PC-9 (cell line): Measurements from ENCODE around the gene ABHD16B. TPM values are rescaled to one million over a fixed set of nuclear protein-coding genes. Genes with fewer than 3 reads are reported as not detected.

ENCODE experiments used
- BruUV-seq: library from RNA; stranded (reverse); fragments of 400-500 nt; replicated peaks from 2 replicates; lab custom pipeline; 2021; lab: Mats Ljungman, UMichigan
- CTCF ChIA-PET: fragments of 300-600 bp; sonication (Branson Sonifier 250); formaldehyde crosslinking; loops from one replicate; lab custom pipeline; 2022; ENCODE audit warnings: antibody characterized with exemption; lab: Charles Lee
- POLR2A ChIA-PET: fragments of 300-600 bp; sonication (Branson Sonifier 250); formaldehyde crosslinking; loops from one replicate; lab custom pipeline; 2022; ENCODE audit warnings: antibody characterized with exemption; ENCODE audit not compliant: unreplicated experiment; lab: Charles Lee
- DNase-seq, 2 experiments: peaks; one replicate each; pipeline versions ENCODE4 v3.0.0 to v3.0.0-alpha.2; 2015 to 2022; ENCODE audit warnings: mixed read lengths in 1 of 2
- H2AFZ ChIP-seq: fragments of 200-600 bp; sonication (generic); 2 replicates; pipeline ENCODE4 v1.8.1; 2017; ENCODE audit warnings: antibody characterized with exemption
- H3F3A ChIP-seq: fragments of 200-600 bp; sonication (generic); 2 replicates; pipeline ENCODE4 v1.8.1; 2017; ENCODE audit warnings: antibody characterized with exemption, mild to moderate bottlenecking, low read depth; ENCODE audit not compliant: insufficient read depth
- H3K27ac ChIP-seq: fragments of 200-600 bp; sonication (generic); 2 replicates; pipeline ENCODE4 v1.6.1; 2016; ENCODE audit warnings: mixed run types
- H3K27me3 ChIP-seq: fragments of 200-600 bp; sonication (generic); 2 replicates; pipeline ENCODE4 v1.6.1; 2016; ENCODE audit warnings: low read depth, mixed run types; ENCODE audit not compliant: insufficient read depth
- H3K36me3 ChIP-seq: fragments of 200-600 bp; sonication (generic); 2 replicates; pipeline ENCODE4 v1.6.1; 2016; ENCODE audit warnings: low read depth, mixed run types
- H3K4me1 ChIP-seq: fragments of 200-600 bp; sonication (generic); replicated peaks from 2 replicates; pipeline ENCODE4 v1.6.1; 2016; ENCODE audit warnings: mixed run types; ENCODE audit not compliant: insufficient read depth
- H3K4me2 ChIP-seq: fragments of 200-600 bp; sonication (generic); 2 replicates; pipeline ENCODE4 v1.6.1; 2017; ENCODE audit warnings: mixed run types
- H3K4me3 ChIP-seq: fragments of 200-600 bp; sonication (generic); 2 replicates; pipeline ENCODE4 v1.6.1; 2016; ENCODE audit warnings: mixed run types
- H3K79me2 ChIP-seq: fragments of 200-600 bp; sonication (generic); 2 replicates; pipeline ENCODE4 v1.6.1; 2017; ENCODE audit warnings: low read depth, mixed run types
- H3K9me2 ChIP-seq: fragments of 200-600 bp; sonication (generic); 2 replicates; pipeline ENCODE4 v1.8.1; 2017; ENCODE audit warnings: mild to moderate bottlenecking; ENCODE audit not compliant: insufficient read depth
- H3K9me3 ChIP-seq: fragments of 200-600 bp; sonication (generic); 2 replicates; pipeline ENCODE4 v1.8.1; 2016; ENCODE audit warnings: low read depth; ENCODE audit not compliant: insufficient read depth
- H4K20me1 ChIP-seq: fragments of 200-600 bp; sonication (generic); 2 replicates; pipeline ENCODE4 v1.8.1; 2017; ENCODE audit not compliant: insufficient read depth
- CTCF ChIP-seq: fragments of 200-600 bp; sonication (generic); conservative IDR thresholded peaks from 2 replicates; pipeline ENCODE4 v1.6.1; 2017; ENCODE audit warnings: mixed run types, antibody characterized with exemption, mild to moderate bottlenecking, moderate library complexity
- EZH2 ChIP-seq: fragments of 200-600 bp; sonication (generic); IDR thresholded peaks from 2 replicates; pipeline ENCODE4 v1.8.0; 2017; ENCODE audit warnings: antibody characterized with exemption, low read depth
- intact Hi-C: fragments of 100-400 bp; cut with micrococcal nuclease; formaldehyde crosslinking; loops from one replicate; pipeline ENCODE4 v1.10.0; 2022; ENCODE audit not compliant: unreplicated experiment
- total RNA-seq: library from RNA; stranded (reverse); gene quantifications from 2 replicates; pipeline ENCODE4 v1.2.3, GENCODE V29; 2021

The ABHD16B gene
- total RNA-seq, 1 experiment from 2014 or later = not detected

GRCh38 chr20:63857764-63858392 lies 3.4 kb upstream of the ABHD16B start:
- Histone ChIP-seq H3K79me2 (peaks cover 15% of the 10 kb centered on the region), H3F3A (peaks cover 40% of the 10 kb centered on the region), H3K27ac (no peak overlapping the region), H3K4me3 (no peak overlapping the region), H3K9me2 (no peaks in the 10 kb centered on the region), H3K4me1 (peaks cover 10% of the 10 kb centered on the region), H2AFZ (no peak overlapping the region), H3K36me3 (no peaks in the 10 kb centered on the region), H3K4me2 (no peak overlapping the region), H3K27me3 (no peaks in the 10 kb centered on the region), H3K9me3 (no peaks in the 10 kb centered on the region), H4K20me1 (peaks cover 12% of the 10 kb centered on the region)
- DNase-seq = no peak
- no peak for TF ChIP-seq EZH2
- no peak for TF ChIP-seq CTCF
- ChIA-PET CTCF (no interaction called here), POLR2A (no interaction called here)
- no TSS peak for BruUV-seq
- intact Hi-C loops = no loop called here

GRCh38 chr20:63858393-63859165 lies 2.7 kb upstream of the ABHD16B start:
- Histone ChIP-seq H3K4me3 (no peak overlapping the region), H3K36me3 (no peaks in the 10 kb centered on the region), H3K9me2 (no peaks in the 10 kb centered on the region), H3K4me2 (no peak overlapping the region), H3K9me3 (no peaks in the 10 kb centered on the region), H4K20me1 (peaks cover 12% of the 10 kb centered on the region), H3K27me3 (no peaks in the 10 kb centered on the region), H3F3A (peaks cover 47% of the 10 kb centered on the region), H3K79me2 (peaks cover 21% of the 10 kb centered on the region), H3K4me1 (peaks cover 16% of the 10 kb centered on the region), H3K27ac (no peak overlapping the region), H2AFZ (no peak overlapping the region)
- TF ChIP-seq EZH2 (no peak), CTCF (no peak)
- ChIA-PET CTCF (no interaction called here), POLR2A (no interaction called here)
- no TSS peak for BruUV-seq
- no peak for DNase-seq
- intact Hi-C loops = no loop called here

- ChIA-PET CTCF (no interaction called here), POLR2A (no interaction called here)
- H3K4me1 ChIP-seq = peaks cover 11% of the 10 kb centered on the region
- H2AFZ ChIP-seq = no peak overlapping the region
- no peak for DNase-seq
- H3K27ac ChIP-seq = no peak overlapping the region
- peaks cover 12% of the 10 kb centered on the region for H4K20me1 ChIP-seq
- peaks cover 53% of the 10 kb centered on the region for H3F3A ChIP-seq
- H3K36me3 ChIP-seq = no peaks in the 10 kb centered on the region
- H3K4me3 ChIP-seq = no peak overlapping the region
- H3K4me2 ChIP-seq = no peak overlapping the region
- TF ChIP-seq EZH2 (no peak), CTCF (no peak)
- H3K9me3 ChIP-seq = no peaks in the 10 kb centered on the region
- intact Hi-C loops = no loop called here
- no peaks in the 10 kb centered on the region for H3K27me3 ChIP-seq
- BruUV-seq = no TSS peak
- H3K79me2 ChIP-seq = peaks cover 23% of the 10 kb centered on the region
- H3K9me2 ChIP-seq = no peaks in the 10 kb centered on the region
Measured at GRCh38 chr20:63859166-63859699, 2.1 kb upstream of the ABHD16B start.
